CD8-positive, alpha-beta memory T cell (primary cell): ENCODE results near the gene ELOVL5. TPM values are rescaled to one million over a fixed set of nuclear protein-coding genes. Genes with fewer than 3 reads are reported as not detected.

Experiments
- CTCF ChIA-PET: fragments of 350-600 bp; sonication (Branson Sonifier 250); formaldehyde crosslinking; loops from one replicate; lab custom pipeline; 2021; ENCODE audit warnings: antibody characterized with exemption; lab: Charles Lee
- POLR2A ChIA-PET: fragments of 350-600 bp; sonication (Branson Sonifier 250); formaldehyde crosslinking; loops from one replicate; lab custom pipeline; 2021; ENCODE audit warnings: antibody characterized with exemption; lab: Charles Lee
- DNase-seq, 5 donors: peaks; one replicate each; pipeline versions ENCODE4 v3.0.0 to v3.0.0-alpha.2; 2020 to 2022; ENCODE audit warnings: mixed read lengths in 1 of 5
- H3K27ac ChIP-seq: one replicate; pipeline ENCODE4 v1.7.0; 2013; ENCODE audit warnings: low read depth, mild to moderate bottlenecking, low read length, moderate library complexity
- H3K27me3 ChIP-seq: 2 replicates; pipeline ENCODE4 v1.7.0; 2013; ENCODE audit warnings: low read length, mild to moderate bottlenecking; ENCODE audit not compliant: insufficient read depth, poor library complexity, severe bottlenecking
- H3K36me3 ChIP-seq: 2 replicates; pipeline ENCODE4 v1.7.0; 2013; ENCODE audit warnings: mild to moderate bottlenecking, low read length, moderate library complexity; ENCODE audit not compliant: insufficient read depth
- H3K4me1 ChIP-seq: 2 replicates; pipeline ENCODE4 v1.7.0; 2013; ENCODE audit warnings: mild to moderate bottlenecking, low read length, moderate library complexity; ENCODE audit not compliant: insufficient read depth
- H3K4me3 ChIP-seq: 2 replicates; pipeline ENCODE4 v1.7.0; 2013; ENCODE audit warnings: mild to moderate bottlenecking, low read length
- H3K9me3 ChIP-seq: 2 replicates; pipeline ENCODE4 v1.7.0; 2013; ENCODE audit warnings: mild to moderate bottlenecking, low read length
- H3K27ac Mint-ChIP-seq, 8 donors: one replicate each; pipeline ENCODE4 v1.8.0; 2020 to 2021; ENCODE audit warnings: mixed read lengths in 8 of 8, mild to moderate bottlenecking in 6 of 8, inconsistent platforms in 3 of 8, moderate library complexity in 3 of 8
- H3K27me3 Mint-ChIP-seq, 2 donors: one replicate each; pipeline ENCODE4 v1.8.0; 2020 to 2021; ENCODE audit warnings: mixed read lengths in 2 of 2, mild to moderate bottlenecking in 1 of 2, moderate library complexity in 1 of 2
- H3K36me3 Mint-ChIP-seq, 3 donors: one replicate each; pipeline ENCODE4 v1.8.0; 2020 to 2021; ENCODE audit warnings: mixed read lengths in 3 of 3, inconsistent platforms in 1 of 3, mild to moderate bottlenecking in 1 of 3
- H3K4me1 Mint-ChIP-seq, 3 donors: one replicate each; pipeline ENCODE4 v1.8.0; 2020 to 2021; ENCODE audit warnings: mixed read lengths in 3 of 3, inconsistent platforms in 1 of 3, mild to moderate bottlenecking in 1 of 3
- H3K4me3 Mint-ChIP-seq, 7 donors: one replicate each; pipeline ENCODE4 v1.8.0; 2020 to 2021; ENCODE audit warnings: mixed read lengths in 7 of 7, mild to moderate bottlenecking in 6 of 7, moderate library complexity in 4 of 7, inconsistent platforms in 2 of 7
- H3K9me3 Mint-ChIP-seq, 5 donors: one replicate each; pipeline ENCODE4 v1.8.0; 2020 to 2022; ENCODE audit warnings: mixed read lengths in 5 of 5, mild to moderate bottlenecking in 3 of 5, moderate library complexity in 2 of 5, inconsistent platforms in 1 of 5
- polyA plus RNA-seq: library from polyadenylated mRNA; unstranded; fragments of 300-500 nt; fragmentation: Illumina TruSeq; gene quantifications from one replicate; pipeline ENCODE4 v1.2.3, GENCODE V29; 2021
- total RNA-seq, 2 experiments: library from RNA; stranded (reverse); gene quantifications; one replicate each; pipeline ENCODE4 v1.2.3, GENCODE V29; 2021

ELOVL5 gene
- total and polyA plus RNA-seq, 3 experiments from 2014 or later = 96.9 to 124 (median 117) TPM

DNA sequence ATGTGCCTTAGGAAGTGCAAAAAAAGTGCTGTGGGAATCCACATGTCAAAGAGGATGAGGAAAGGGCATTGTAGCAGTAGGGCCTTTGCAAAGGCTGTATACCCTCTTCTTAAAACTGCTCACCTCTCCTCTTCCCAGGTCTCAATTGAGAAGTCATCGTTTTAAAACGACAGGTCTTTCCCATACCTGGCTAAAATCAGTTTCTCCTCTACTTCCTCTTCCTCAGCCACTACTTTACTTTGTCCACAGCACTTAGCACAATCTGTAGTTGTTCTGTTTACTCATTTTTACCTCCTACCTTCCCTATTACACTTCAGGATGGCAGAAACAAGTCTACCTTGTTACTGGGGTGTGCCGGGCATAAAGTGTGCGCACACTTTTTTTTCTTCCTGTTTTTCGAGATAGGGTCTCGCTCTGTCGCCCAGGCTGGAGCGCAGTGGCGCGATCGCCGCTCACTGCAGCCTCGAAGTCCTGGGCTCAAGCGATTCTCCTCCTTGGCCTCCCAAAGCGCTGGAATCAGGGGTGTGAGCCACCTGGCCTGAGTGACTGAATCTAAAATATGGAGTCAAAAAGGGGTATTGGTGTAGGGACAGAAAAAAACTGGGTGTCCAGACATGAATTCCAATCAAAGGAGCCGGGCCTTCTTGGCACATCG is 9.8 kb upstream of the ELOVL5 start:
- Histone ChIP-seq H3K4me1 (peaks cover 41% of the 10 kb centered on the region), H3K4me3 (peak overlapping the region; percentile 75), H3K27ac (peak overlapping the region; percentile 94), H3K36me3 (no peaks in the 10 kb centered on the region), H3K9me3 (no peaks in the 10 kb centered on the region), H3K27me3 (no peaks in the 10 kb centered on the region)
- CTCF ChIA-PET = interaction anchor here (1.1 to 4.4 kb wide), 3 partner anchors 10 to 56 kb away, joined by 5 to 32 read pairs (median 5); partner anchors contain the start of gene ELOVL5
- Mint-ChIP-seq H3K4me3 (peak overlapping the region; percentile 80 to 92 (median 90)), H3K36me3 (peaks cover 0 to 6% (median 0%) of the 10 kb centered on the region in 3 donors), H3K27me3 (peaks cover 0 to 1% of the 10 kb centered on the region in 2 donors), H3K27ac (peak overlapping the region; percentile 88 to 99 (median 96)), H3K4me1 (peaks cover 40 to 51% (median 48%) of the 10 kb centered on the region in 3 donors), H3K9me3 (no peaks in the 10 kb centered on the region)
- POLR2A ChIA-PET = interaction anchor here (2.1 to 2.9 kb wide), 2 partner anchors 10 to 22 kb away, joined by 15 to 68 read pairs; partner anchors contain the start of gene ELOVL5
- peak in 2 of 5 donors; percentile 28 to 46 for DNase-seq

DNA sequence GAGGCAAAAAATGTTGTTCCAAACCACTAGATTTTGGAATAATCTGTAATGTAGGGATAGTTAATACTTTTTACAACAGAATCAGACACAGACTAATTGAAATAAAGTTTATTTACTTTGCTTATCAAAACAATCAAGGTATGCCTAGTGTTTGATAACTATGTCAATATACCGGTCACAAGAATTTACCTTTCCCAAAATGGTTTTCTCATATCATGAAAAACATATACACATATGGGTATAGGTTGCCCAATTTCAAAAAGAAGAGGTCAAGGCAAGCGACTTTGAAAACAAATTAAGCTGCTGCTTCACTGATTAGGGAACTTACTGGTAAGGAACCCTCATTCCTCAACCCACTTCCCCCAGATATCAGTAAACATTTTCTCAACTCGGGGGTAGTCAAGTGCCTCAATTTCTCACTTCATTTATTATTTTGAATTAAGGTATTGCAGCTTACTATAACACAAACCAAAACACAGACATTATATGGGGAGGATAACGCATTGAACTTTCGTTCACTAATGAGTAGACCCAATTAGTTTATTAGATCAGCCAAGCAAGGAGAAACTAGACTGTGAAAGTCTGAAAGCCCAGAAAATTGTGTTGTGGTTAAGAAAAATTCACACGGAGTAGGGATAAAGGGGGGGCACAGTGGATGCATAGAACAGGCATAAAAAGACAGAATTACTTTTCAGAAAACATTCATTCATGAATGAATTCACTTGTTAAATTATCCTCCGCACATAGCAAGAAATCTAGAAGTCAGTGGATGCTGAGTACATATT is 9.0 kb upstream of the ELOVL5 start:
- no peaks in the 10 kb centered on the region for H3K9me3 ChIP-seq
- peaks cover 41% of the 10 kb centered on the region for H3K4me1 ChIP-seq
- Mint-ChIP-seq H3K27ac (peak overlapping the region in 7 of 8 donors; percentile 88 to 99 (median 96)), H3K27me3 (peaks cover 0 to 1% of the 10 kb centered on the region in 2 donors), H3K4me1 (peaks cover 40 to 49% (median 46%) of the 10 kb centered on the region in 3 donors), H3K9me3 (no peaks in the 10 kb centered on the region), H3K36me3 (peaks cover 0 to 6% (median 0%) of the 10 kb centered on the region in 3 donors), H3K4me3 (peak overlapping the region; percentile 80 to 92 (median 90))
- CTCF ChIA-PET = interaction anchor here (1.7 kb wide), 1 partner anchor 10 kb away, joined by 5 read pairs; the partner anchor contains the start of gene ELOVL5
- H3K27me3 ChIP-seq = no peaks in the 10 kb centered on the region
- H3K27ac ChIP-seq = peak overlapping the region; percentile 94
- no peak overlapping the region for H3K4me3 ChIP-seq
- no peaks in the 10 kb centered on the region for H3K36me3 ChIP-seq
- POLR2A ChIA-PET = interaction anchor here (1.4 kb wide), 1 partner anchor 9 kb away, joined by 3 read pairs; the partner anchor contains the start of gene ELOVL5
- no peak for DNase-seq

DNA sequence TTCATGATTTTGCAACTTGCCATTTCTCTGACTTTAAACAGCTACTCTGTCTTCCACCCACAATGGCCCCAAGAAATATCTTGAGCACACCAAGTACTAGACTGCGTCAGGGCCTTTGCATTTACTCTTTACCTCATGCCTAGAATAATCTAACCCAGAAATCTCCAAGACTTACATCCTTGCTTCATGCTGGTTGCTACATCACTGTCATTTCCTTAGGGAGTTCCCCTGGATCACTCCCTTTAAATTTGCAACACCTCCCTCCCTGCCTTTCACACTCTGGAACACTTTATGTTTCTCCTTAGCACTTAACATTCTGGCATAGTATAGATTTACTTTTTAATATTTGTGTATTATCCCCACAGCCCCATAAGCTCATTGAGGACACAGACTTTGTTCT is 4.9 kb upstream of the ELOVL5 start:
- H3K36me3 ChIP-seq = no peaks in the 10 kb centered on the region
- no peaks in the 10 kb centered on the region for H3K27me3 ChIP-seq
- no peak overlapping the region for H3K27ac ChIP-seq
- peaks cover 0 to 6% of the 10 kb centered on the region in 2 donors for H3K27me3 Mint-ChIP-seq
- no peaks in the 10 kb centered on the region for H3K9me3 Mint-ChIP-seq
- H3K4me3 Mint-ChIP-seq = peak overlapping the region in 1 of 7 donors; percentile 82
- no peak for DNase-seq
- no peak overlapping the region for H3K4me3 ChIP-seq
- H3K36me3 Mint-ChIP-seq = peaks cover 0 to 3% (median 0%) of the 10 kb centered on the region in 3 donors
- ChIA-PET CTCF (interaction anchor here (0.6 kb wide), 1 partner anchor 63 kb away, joined by 3 read pairs; no protein-coding TSS in a partner anchor), POLR2A (no interaction called here)
- no peak overlapping the region for H3K27ac Mint-ChIP-seq
- H3K4me1 Mint-ChIP-seq = peaks cover 15 to 20% (median 19%) of the 10 kb centered on the region in 3 donors
- H3K9me3 ChIP-seq = no peaks in the 10 kb centered on the region
- peaks cover 14% of the 10 kb centered on the region for H3K4me1 ChIP-seq

DNA sequence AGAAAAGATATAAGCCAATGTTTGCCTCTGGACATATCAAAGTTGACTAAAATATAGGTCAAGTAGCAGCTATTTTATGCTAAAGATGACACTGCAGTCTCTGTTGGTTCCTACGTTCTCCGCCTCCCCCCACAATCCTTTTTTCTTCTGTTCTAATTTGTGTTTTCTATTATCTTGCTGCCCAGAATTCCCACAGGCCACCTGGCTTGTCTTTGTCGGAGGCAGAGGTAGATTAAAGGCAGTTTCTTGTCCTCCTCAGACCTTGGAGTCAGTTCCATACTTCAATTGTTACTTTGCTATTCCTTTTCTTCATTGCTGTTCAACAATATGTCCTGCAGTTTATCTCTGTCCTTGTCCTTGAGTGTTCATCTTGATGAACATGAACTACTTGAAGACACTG is 3.6 kb upstream of the ELOVL5 start:
- DNase-seq = no peak
- Histone ChIP-seq H3K27ac (no peak overlapping the region), H3K27me3 (no peaks in the 10 kb centered on the region), H3K4me3 (no peak overlapping the region), H3K36me3 (no peaks in the 10 kb centered on the region), H3K9me3 (no peaks in the 10 kb centered on the region), H3K4me1 (peaks cover 6% of the 10 kb centered on the region)
- Mint-ChIP-seq H3K4me3 (peak overlapping the region in 1 of 7 donors; percentile 82), H3K27ac (peak overlapping the region in 3 of 8 donors; percentile 7 to 61 (median 59)), H3K4me1 (peaks cover 7 to 10% (median 9%) of the 10 kb centered on the region in 3 donors), H3K36me3 (peaks cover 0 to 11% (median 0%) of the 10 kb centered on the region in 3 donors), H3K9me3 (no peaks in the 10 kb centered on the region), H3K27me3 (peaks cover 0 to 7% of the 10 kb centered on the region in 2 donors)
- CTCF ChIA-PET = interaction anchor here (1.0 to 1.7 kb wide), 2 partner anchors 59 to 180 kb away, joined by 3 to 6 read pairs; no protein-coding TSS in a partner anchor
- POLR2A ChIA-PET = no interaction called here

DNA sequence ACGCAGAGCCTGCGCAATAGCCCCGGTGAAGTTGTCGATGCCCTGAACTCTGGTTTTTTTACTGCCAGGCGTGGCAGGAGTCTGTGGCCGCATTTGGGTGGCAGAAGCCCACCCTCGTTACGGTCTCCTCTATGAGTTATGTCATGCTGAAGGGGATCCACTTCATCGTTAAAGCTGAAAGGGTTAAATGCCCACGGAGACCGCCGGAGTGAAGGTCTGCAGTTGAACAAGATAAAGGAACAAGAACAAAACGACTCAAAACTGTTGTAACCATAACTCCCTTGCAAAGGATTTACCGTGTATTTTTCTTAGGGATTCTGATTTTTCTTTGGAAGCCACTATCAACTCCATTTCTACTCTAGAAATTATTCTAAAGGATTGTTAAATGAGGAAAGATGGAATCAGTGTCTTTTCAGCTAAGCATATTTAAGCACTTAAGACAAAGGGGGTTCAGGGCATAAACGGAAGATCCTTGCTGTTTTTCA is 501 bp upstream of the ELOVL5 start:
- POLR2A ChIA-PET = interaction anchor here (1.1 to 4.7 kb wide), 6 partner anchors 11 to 64 kb away, joined by 3 to 68 read pairs (median 11); no protein-coding TSS in a partner anchor

DNA sequence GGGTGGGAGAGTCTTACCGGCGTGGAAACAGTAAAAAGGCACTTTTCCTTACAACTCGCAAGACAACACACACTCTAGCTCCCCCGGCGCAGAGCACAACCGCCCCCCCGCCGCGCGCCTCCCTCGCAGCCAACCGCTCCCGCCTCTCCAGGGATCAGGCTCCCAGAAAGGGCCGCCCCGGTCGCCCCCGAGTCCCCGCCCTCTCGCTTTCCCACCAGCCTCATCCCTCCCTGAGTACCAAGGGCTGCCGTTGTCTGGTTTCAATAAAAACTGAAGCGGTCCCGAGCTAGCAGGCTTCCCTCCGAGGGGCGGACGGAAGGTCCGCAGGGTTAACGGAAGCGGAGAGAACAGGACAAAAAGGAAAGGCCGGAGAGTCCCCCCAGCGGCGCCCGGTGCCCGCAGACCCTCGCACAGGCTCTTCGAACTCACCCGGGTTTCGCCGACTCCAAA is 804 bp downstream of the ELOVL5 start:
- H3K4me3 Mint-ChIP-seq = peak overlapping the region; percentile 96 to 100 (median 98)
- no peaks in the 10 kb centered on the region for H3K9me3 Mint-ChIP-seq
- H3K27ac ChIP-seq = peak overlapping the region; percentile 91
- H3K27ac Mint-ChIP-seq = peak overlapping the region; percentile 88 to 99 (median 98)
- peaks cover 0 to 34% (median 5%) of the 10 kb centered on the region in 3 donors for H3K36me3 Mint-ChIP-seq
- peaks cover 47 to 54% (median 53%) of the 10 kb centered on the region in 3 donors for H3K4me1 Mint-ChIP-seq
- ChIA-PET POLR2A (interaction anchor here (0.9 to 4.7 kb wide), 13 partner anchors 8 to 304 kb away, joined by 3 to 68 read pairs (median 6); no protein-coding TSS in a partner anchor), CTCF (interaction anchor here (0.7 to 4.9 kb wide), 16 partner anchors 8 to 175 kb away, joined by 3 to 36 read pairs (median 5); no protein-coding TSS in a partner anchor)
- H3K27me3 Mint-ChIP-seq = peaks cover 0 to 7% of the 10 kb centered on the region in 2 donors
- H3K27me3 ChIP-seq = no peaks in the 10 kb centered on the region
- peak overlapping the region; percentile 90 for H3K4me3 ChIP-seq
- H3K36me3 ChIP-seq = no peaks in the 10 kb centered on the region
- no peaks in the 10 kb centered on the region for H3K9me3 ChIP-seq
- H3K4me1 ChIP-seq = peaks cover 47% of the 10 kb centered on the region
- peak; percentile 50 to 69 (median 52) for DNase-seq

More for the DNA sequence above, 501 bp upstream of the ELOVL5 start:
- H3K9me3 ChIP-seq = no peaks in the 10 kb centered on the region
- Mint-ChIP-seq H3K36me3 (peaks cover 0 to 30% (median 3%) of the 10 kb centered on the region in 3 donors), H3K27me3 (peaks cover 0 to 7% of the 10 kb centered on the region in 2 donors), H3K4me3 (peak overlapping the region; percentile 92 to 100 (median 98)), H3K9me3 (no peaks in the 10 kb centered on the region), H3K4me1 (peaks cover 35 to 41% (median 40%) of the 10 kb centered on the region in 3 donors), H3K27ac (peak overlapping the region; percentile 94 to 99 (median 97))
- peaks cover 35% of the 10 kb centered on the region for H3K4me1 ChIP-seq
- H3K27ac ChIP-seq = peak overlapping the region; percentile 91
- H3K27me3 ChIP-seq = no peaks in the 10 kb centered on the region
- H3K36me3 ChIP-seq = no peaks in the 10 kb centered on the region
- CTCF ChIA-PET = interaction anchor here (1.0 to 4.9 kb wide), 6 partner anchors 12 to 60 kb away, joined by 4 to 36 read pairs (median 12); no protein-coding TSS in a partner anchor
- H3K4me3 ChIP-seq = peak overlapping the region; percentile 90
- no peak for DNase-seq
